Transverse colon (tissue), 3 donors: Measurements from ENCODE around the gene TRAF2.

Source experiments
- POLR2A ChIP-seq: fragments of 450-650 bp; IDR thresholded peaks from one replicate; pipeline ENCODE4 v1.6.1; 2016; ENCODE audit warnings: antibody characterized with exemption, mild to moderate bottlenecking, moderate library complexity
- TF ChIP-seq, protein P1 (sequence below), 5 experiments: fragments of 200-600 bp in 3 of 5; fragments of 450-650 bp in 2 of 5; sonication (generic) in 3 of 5; IDR thresholded peaks; 1 replicate in 2 of 5; 2 replicates in 3 of 5; pipeline ENCODE4 v1.5.1; 2016 to 2017; ENCODE audit warnings: antibody characterized with exemption in 5 of 5, inconsistent platforms in 3 of 5, mild to moderate bottlenecking in 2 of 5, moderate library complexity in 1 of 5

DNA sequence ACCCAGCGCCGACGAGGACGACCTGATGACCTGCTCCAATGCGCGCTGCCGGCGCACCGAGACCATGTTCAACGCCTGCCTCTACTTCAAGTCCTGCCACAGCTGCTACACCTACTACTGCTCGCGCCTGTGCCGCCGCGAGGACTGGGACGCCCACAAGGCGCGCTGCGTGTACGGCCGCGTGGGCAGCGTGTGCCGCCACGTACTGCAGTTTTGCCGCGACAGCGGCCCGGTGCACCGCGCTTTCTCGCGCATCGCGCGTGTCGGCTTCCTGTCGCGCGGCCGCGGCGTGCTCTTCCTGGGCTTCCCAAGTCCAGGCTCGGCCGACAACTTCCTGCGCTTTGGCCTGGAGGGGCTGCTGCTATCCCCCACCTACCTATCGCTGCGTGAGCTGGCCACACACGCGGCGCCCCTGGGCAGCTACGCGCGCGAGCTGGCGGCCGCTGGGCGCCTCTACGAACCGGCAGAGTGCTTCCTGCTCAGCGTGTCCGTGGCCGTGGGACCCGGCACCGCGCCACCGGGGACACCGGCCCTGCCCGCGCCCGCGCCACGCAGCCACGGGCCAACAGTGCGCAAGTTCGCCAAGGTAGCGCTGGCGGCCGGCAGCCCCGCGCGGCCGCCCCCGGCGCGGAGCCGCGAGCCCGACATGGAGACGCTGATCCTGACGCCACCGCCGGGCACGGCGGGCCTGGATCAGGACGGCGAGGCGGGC, 39.8 kb upstream of the TRAF2 start:
- TF ChIP-seq, protein P1, sequence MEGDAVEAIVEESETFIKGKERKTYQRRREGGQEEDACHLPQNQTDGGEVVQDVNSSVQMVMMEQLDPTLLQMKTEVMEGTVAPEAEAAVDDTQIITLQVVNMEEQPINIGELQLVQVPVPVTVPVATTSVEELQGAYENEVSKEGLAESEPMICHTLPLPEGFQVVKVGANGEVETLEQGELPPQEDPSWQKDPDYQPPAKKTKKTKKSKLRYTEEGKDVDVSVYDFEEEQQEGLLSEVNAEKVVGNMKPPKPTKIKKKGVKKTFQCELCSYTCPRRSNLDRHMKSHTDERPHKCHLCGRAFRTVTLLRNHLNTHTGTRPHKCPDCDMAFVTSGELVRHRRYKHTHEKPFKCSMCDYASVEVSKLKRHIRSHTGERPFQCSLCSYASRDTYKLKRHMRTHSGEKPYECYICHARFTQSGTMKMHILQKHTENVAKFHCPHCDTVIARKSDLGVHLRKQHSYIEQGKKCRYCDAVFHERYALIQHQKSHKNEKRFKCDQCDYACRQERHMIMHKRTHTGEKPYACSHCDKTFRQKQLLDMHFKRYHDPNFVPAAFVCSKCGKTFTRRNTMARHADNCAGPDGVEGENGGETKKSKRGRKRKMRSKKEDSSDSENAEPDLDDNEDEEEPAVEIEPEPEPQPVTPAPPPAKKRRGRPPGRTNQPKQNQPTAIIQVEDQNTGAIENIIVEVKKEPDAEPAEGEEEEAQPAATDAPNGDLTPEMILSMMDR (IDR thresholded peaks at IDR 0.05): no peak
- TF ChIP-seq POLR2A: no peak
